Nephron progenitor cell (in vitro differentiated cells): ENCODE data around the gene CIT.

Experiments used
- DNase-seq: peaks from one replicate; pipeline ENCODE4 v3.0.0; 2021
- H3K27ac Mint-ChIP-seq: 2 replicates; pipeline ENCODE4 v1.8.0; 2021; ENCODE audit warnings: mild to moderate bottlenecking, moderate library complexity, mixed read lengths
- H3K27me3 Mint-ChIP-seq: 2 replicates; pipeline ENCODE4 v1.8.0; 2021; ENCODE audit warnings: mild to moderate bottlenecking, low read depth, mixed read lengths; ENCODE audit not compliant: poor library complexity
- H3K36me3 Mint-ChIP-seq: 2 replicates; pipeline ENCODE4 v1.8.0; 2021; ENCODE audit warnings: low read depth, mixed read lengths
- H3K4me1 Mint-ChIP-seq: 2 replicates; pipeline ENCODE4 v1.8.0; 2021; ENCODE audit warnings: mixed read lengths
- H3K4me3 Mint-ChIP-seq: 2 replicates; pipeline ENCODE4 v1.8.0; 2021; ENCODE audit warnings: mild to moderate bottlenecking, moderate library complexity, mixed read lengths
- H3K9me3 Mint-ChIP-seq: 2 replicates; pipeline ENCODE4 v1.8.0; 2021; ENCODE audit warnings: mild to moderate bottlenecking, moderate library complexity, mixed read lengths
- CTCF ChIP-seq: fragments of 200-600 bp; sonication (generic); IDR thresholded peaks from 2 replicates; pipeline ENCODE4 v1.5.0; 2021; ENCODE audit warnings: antibody characterized with exemption

Gene CIT, protein sequence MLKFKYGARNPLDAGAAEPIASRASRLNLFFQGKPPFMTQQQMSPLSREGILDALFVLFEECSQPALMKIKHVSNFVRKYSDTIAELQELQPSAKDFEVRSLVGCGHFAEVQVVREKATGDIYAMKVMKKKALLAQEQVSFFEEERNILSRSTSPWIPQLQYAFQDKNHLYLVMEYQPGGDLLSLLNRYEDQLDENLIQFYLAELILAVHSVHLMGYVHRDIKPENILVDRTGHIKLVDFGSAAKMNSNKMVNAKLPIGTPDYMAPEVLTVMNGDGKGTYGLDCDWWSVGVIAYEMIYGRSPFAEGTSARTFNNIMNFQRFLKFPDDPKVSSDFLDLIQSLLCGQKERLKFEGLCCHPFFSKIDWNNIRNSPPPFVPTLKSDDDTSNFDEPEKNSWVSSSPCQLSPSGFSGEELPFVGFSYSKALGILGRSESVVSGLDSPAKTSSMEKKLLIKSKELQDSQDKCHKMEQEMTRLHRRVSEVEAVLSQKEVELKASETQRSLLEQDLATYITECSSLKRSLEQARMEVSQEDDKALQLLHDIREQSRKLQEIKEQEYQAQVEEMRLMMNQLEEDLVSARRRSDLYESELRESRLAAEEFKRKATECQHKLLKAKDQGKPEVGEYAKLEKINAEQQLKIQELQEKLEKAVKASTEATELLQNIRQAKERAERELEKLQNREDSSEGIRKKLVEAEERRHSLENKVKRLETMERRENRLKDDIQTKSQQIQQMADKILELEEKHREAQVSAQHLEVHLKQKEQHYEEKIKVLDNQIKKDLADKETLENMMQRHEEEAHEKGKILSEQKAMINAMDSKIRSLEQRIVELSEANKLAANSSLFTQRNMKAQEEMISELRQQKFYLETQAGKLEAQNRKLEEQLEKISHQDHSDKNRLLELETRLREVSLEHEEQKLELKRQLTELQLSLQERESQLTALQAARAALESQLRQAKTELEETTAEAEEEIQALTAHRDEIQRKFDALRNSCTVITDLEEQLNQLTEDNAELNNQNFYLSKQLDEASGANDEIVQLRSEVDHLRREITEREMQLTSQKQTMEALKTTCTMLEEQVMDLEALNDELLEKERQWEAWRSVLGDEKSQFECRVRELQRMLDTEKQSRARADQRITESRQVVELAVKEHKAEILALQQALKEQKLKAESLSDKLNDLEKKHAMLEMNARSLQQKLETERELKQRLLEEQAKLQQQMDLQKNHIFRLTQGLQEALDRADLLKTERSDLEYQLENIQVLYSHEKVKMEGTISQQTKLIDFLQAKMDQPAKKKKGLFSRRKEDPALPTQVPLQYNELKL (N-terminal part only)

DNA sequence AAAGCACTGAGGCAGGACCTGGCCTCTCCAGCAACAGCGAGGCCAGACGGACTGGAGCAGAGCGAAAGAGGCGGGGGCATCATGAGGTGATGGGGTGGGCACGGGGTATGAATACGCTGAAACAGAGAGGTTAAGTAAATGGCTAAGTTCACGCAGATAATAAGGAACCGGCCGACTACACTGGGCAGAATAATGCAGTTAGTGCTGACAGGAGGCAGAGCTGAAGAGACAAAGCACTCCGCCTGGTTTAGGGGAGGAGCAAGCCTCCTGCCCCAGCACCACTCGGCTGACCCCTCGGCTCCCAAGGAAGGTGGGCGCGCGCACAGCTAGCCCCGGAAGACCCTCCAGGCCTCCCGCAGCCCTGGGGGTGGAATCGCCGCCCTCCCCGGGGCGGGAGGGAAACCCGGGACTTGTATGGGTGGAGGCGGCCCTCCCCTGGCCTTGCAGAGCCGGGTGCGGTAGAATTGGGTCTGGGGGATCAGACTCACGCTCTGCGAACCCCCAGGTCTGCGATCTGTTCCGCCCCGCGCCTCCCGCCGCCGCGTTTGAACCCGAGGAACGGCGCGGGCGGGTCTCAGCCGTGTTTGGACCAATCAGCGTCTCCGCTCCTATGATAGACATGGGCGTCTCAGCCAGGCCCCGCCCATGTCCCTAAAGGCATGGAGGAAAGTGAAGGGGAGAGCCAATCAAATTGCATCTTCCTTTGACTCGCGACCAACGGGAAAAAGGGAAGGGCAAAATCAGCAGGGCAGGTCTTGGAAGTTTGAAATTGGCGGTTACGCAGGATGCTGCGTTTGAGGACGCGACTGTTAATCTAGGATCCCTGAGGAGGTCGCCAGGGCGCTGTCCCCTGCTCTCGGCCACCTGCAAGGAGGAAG lies at the start of gene CIT:
CIT (minus strand) TSS at position 560 of the 878 bp plus-strand sequence. CDS start 1,152 bp downstream, outside the sequence.
- peaks cover 14% of the 10 kb centered on the region for H3K27me3 Mint-ChIP-seq
- H3K9me3 Mint-ChIP-seq, result no peaks in the 10 kb centered on the region
- DNase-seq, result peak; percentile 92
- H3K4me1 Mint-ChIP-seq, result peaks cover 20% of the 10 kb centered on the region
- H3K4me3 Mint-ChIP-seq, result peak within 1 kb of the TSS; percentile 97
- no peak for TF ChIP-seq CTCF
- no peak within 1 kb of the TSS for H3K27ac Mint-ChIP-seq
- peaks cover 23% of the 10 kb centered on the region for H3K36me3 Mint-ChIP-seq

DNA sequence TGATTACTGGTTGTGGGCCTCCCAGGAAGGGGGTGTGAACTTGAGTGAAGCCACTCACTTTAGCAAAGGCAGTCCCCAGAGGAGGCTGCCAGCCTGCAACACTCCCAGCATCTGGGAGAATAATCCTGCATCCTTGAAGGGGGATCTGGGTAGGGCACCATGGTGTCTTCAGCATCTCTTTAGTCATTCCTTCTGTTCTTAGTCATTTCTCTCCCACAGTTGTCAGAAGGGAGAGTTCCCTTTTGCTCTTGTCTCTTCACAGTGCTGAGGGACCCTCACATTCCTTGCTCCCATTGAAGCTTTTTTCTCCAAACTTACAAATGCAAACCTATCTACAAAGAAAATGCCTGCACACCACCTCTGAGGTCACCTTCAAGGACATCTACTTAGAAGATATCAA lies 48.1 kb upstream of the CIT start:
- Mint-ChIP-seq H3K27me3 (peaks cover 9% of the 10 kb centered on the region), H3K4me1 (no peaks in the 10 kb centered on the region), H3K27ac (no peak overlapping the region), H3K9me3 (peaks cover 6% of the 10 kb centered on the region), H3K36me3 (no peaks in the 10 kb centered on the region), H3K4me3 (no peak overlapping the region)
- no peak for TF ChIP-seq CTCF
- no peak for DNase-seq

DNA sequence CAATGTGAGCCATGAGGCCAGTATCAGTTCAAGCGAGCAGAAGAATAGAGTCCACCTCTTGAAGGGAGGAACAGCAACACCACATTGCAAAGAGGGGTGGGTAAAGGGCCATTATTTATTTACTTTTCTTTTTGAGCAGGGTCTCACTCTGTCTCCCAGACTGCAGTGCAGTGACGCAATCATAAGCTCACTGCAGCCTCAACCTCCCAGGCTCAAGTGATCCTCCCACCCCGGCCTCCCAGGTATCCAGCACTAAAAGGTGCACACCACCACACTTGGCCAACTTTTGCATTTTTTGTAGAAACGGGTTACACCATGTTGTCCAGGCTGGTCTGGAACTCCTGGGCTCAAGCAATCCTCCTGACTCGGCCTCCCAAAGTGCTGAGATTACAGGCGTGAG lies 42.9 kb upstream of the CIT start:
- H3K27ac Mint-ChIP-seq, result no peak overlapping the region
- no peak for TF ChIP-seq CTCF
- H3K4me3 Mint-ChIP-seq, result no peak overlapping the region
- peaks cover 12% of the 10 kb centered on the region for H3K9me3 Mint-ChIP-seq
- DNase-seq, result no peak
- H3K36me3 Mint-ChIP-seq, result no peaks in the 10 kb centered on the region
- H3K4me1 Mint-ChIP-seq, result no peaks in the 10 kb centered on the region
- H3K27me3 Mint-ChIP-seq, result peaks cover 3% of the 10 kb centered on the region

- no peak overlapping the region for H3K4me3 Mint-ChIP-seq
- TF ChIP-seq CTCF, result no peak
- no peak overlapping the region for H3K27ac Mint-ChIP-seq
- H3K4me1 Mint-ChIP-seq, result no peaks in the 10 kb centered on the region
- H3K9me3 Mint-ChIP-seq, result peaks cover 11% of the 10 kb centered on the region
- no peaks in the 10 kb centered on the region for H3K36me3 Mint-ChIP-seq
- no peaks in the 10 kb centered on the region for H3K27me3 Mint-ChIP-seq
- DNase-seq, result no peak
These were observed 38.9 kb upstream of the CIT start for GRCh38 chr12:119915894-119916510.

GRCh38 chr12:119914666-119915065 lies 37.5 kb upstream of the CIT start:
- no peaks in the 10 kb centered on the region for H3K27me3 Mint-ChIP-seq
- no peaks in the 10 kb centered on the region for H3K4me1 Mint-ChIP-seq
- DNase-seq, result no peak
- no peaks in the 10 kb centered on the region for H3K36me3 Mint-ChIP-seq
- TF ChIP-seq CTCF, result no peak
- H3K27ac Mint-ChIP-seq, result no peak overlapping the region
- H3K9me3 Mint-ChIP-seq, result peaks cover 3% of the 10 kb centered on the region
- H3K4me3 Mint-ChIP-seq, result no peak overlapping the region
